Karpas-422 (cell line): Measurements from ENCODE around the gene MAP3K9. TPM values are rescaled to one million over a fixed set of nuclear protein-coding genes. Genes with fewer than 3 reads are reported as not detected.

Experiments used
- DNase-seq: peaks from one replicate; pipeline ENCODE4 v3.0.0-alpha.2; 2015
- H2AFZ ChIP-seq: fragments of 200-600 bp; sonication (generic); 2 replicates; pipeline ENCODE4 v1.6.1; 2014; ENCODE audit warnings: antibody characterized with exemption, low read length, mixed read lengths
- H3K27ac ChIP-seq: fragments of 200-600 bp; sonication (generic); 2 replicates; pipeline ENCODE4 v1.5.1; 2014; ENCODE audit warnings: mild to moderate bottlenecking, low read length, moderate library complexity
- H3K27me3 ChIP-seq: fragments of 200-600 bp; sonication (generic); 2 replicates; pipeline ENCODE4 v1.6.1; 2014; ENCODE audit warnings: low read length, mixed read lengths
- H3K36me3 ChIP-seq: fragments of 200-600 bp; sonication (generic); 2 replicates; pipeline ENCODE4 v1.6.1; 2014; ENCODE audit warnings: low read length, mixed read lengths; ENCODE audit not compliant: insufficient read depth
- H3K4me1 ChIP-seq: fragments of 200-600 bp; sonication (generic); 2 replicates; pipeline ENCODE4 v1.6.1; 2014; ENCODE audit warnings: mild to moderate bottlenecking, low read length, mixed read lengths
- H3K4me2 ChIP-seq: fragments of 200-600 bp; sonication (generic); 2 replicates; pipeline ENCODE4 v1.6.1; 2014; ENCODE audit warnings: low read length, low read depth, mild to moderate bottlenecking; ENCODE audit not compliant: poor library complexity, severe bottlenecking
- H3K4me3 ChIP-seq: fragments of 200-600 bp; sonication (generic); 2 replicates; pipeline ENCODE4 v1.5.1; 2014; ENCODE audit warnings: mild to moderate bottlenecking, antibody characterized with exemption, low read length, mixed read lengths
- H3K79me2 ChIP-seq: fragments of 200-600 bp; sonication (generic); 2 replicates; pipeline ENCODE4 v1.6.1; 2014; ENCODE audit warnings: mild to moderate bottlenecking, low read length, mixed read lengths
- H3K9ac ChIP-seq: fragments of 200-600 bp; sonication (generic); 2 replicates; pipeline ENCODE4 v1.6.0; 2014; ENCODE audit warnings: low read length
- H3K9me2 ChIP-seq: fragments of 200-600 bp; sonication (generic), shearing (Covaris generic); replicated peaks from 2 replicates; pipeline ENCODE4 v1.6.0; 2014; ENCODE audit warnings: mild to moderate bottlenecking, low read length, moderate library complexity; ENCODE audit not compliant: insufficient read depth
- H3K9me3 ChIP-seq: fragments of 300-700, 200-600 bp; sonication (generic); 2 replicates; pipeline ENCODE4 v1.6.1; 2014; ENCODE audit warnings: low read length, mixed read lengths
- H4K20me1 ChIP-seq: fragments of 200-600 bp; sonication (generic); 2 replicates; pipeline ENCODE4 v1.6.1; 2014; ENCODE audit warnings: mild to moderate bottlenecking, antibody characterized with exemption, low read length, low read depth; ENCODE audit not compliant: insufficient read depth
- total RNA-seq: library from RNA; depleted of rRNA; stranded (reverse); fragments of >200 nt; shearing (Covaris generic); gene quantifications from 2 replicates; pipeline ENCODE4 v1.2.3, GENCODE V29; 2014; ENCODE audit warnings: low replicate concordance

MAP3K9 gene
- total RNA-seq, 1 experiment from 2014 or later = 17.1 TPM

GRCh38 chr14:70701610-70702009 is 107.7 kb downstream of the MAP3K9 start:
- Histone ChIP-seq H3K36me3 (no peaks in the 10 kb centered on the region), H3K79me2 (no peaks in the 10 kb centered on the region), H3K9ac (no peak overlapping the region), H2AFZ (no peak overlapping the region), H3K4me1 (no peaks in the 10 kb centered on the region), H3K27me3 (no peaks in the 10 kb centered on the region), H3K4me3 (no peak overlapping the region), H3K9me2 (no peaks in the 10 kb centered on the region), H4K20me1 (no peaks in the 10 kb centered on the region), H3K9me3 (no peaks in the 10 kb centered on the region), H3K4me2 (no peak overlapping the region), H3K27ac (no peak overlapping the region)
- no peak for DNase-seq

DNA sequence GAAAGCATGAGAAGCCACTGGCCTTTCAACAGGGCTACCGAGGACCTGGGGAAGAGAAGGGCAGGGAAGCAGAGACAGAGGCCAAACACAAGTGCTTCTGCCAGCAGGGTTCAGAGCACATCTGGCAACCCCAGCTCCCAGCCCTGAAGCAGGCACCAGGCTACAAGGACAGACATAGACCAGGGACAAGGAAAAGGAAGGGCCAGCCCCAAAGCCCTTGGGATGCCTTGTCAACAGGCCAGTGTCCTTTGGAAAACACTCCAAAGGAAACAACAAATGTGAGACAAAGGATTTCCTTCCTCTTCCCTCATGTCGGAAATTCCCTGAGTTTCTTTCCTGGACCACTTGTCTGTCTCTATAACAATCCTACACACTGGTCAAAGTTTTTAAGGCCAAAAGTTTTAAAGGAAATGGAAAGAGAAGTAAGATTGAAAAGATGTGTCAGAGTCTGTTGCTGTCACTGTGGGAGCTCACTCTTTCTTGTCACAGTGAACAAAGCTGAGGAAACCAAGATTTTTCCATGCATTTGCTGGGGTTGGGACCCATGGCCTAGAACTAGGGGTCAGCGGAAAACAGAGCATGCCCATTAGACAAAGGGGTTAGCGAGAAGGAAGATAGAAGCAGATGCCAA is 108.2 kb downstream of the MAP3K9 start:
- Histone ChIP-seq H3K4me2 (no peak overlapping the region), H3K79me2 (no peaks in the 10 kb centered on the region), H3K4me3 (no peak overlapping the region), H3K9me2 (no peaks in the 10 kb centered on the region), H3K9me3 (no peaks in the 10 kb centered on the region), H3K27ac (no peak overlapping the region), H2AFZ (no peak overlapping the region), H3K4me1 (no peaks in the 10 kb centered on the region), H3K27me3 (no peaks in the 10 kb centered on the region), H4K20me1 (no peaks in the 10 kb centered on the region), H3K9ac (no peak overlapping the region), H3K36me3 (no peaks in the 10 kb centered on the region)
- DNase-seq = no peak

DNA sequence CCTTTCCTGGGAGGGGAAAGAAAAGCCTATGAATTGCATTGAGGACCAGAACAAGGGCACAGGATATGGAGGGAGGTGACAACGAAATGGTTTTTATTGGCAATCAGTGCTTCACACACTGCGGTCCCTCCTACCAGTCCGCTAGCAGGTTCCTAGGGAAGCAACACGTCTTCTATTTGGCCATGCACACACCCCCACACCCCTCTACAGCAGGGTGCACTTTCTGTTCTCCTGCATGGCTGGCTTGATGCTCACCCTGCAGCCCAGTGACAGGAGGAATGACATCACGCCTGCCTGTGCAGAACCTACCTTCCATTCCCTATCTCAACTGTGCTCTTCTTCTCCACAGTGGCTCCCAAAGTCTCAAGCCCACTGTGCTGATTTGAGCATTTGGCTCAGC is 109.7 kb downstream of the MAP3K9 start:
- H3K9ac ChIP-seq = no peak overlapping the region
- no peaks in the 10 kb centered on the region for H3K36me3 ChIP-seq
- no peak overlapping the region for H3K27ac ChIP-seq
- no peaks in the 10 kb centered on the region for H3K9me2 ChIP-seq
- no peak for DNase-seq
- H3K79me2 ChIP-seq = no peaks in the 10 kb centered on the region
- no peak overlapping the region for H3K4me2 ChIP-seq
- no peak overlapping the region for H2AFZ ChIP-seq
- no peaks in the 10 kb centered on the region for H3K27me3 ChIP-seq
- no peak overlapping the region for H3K4me3 ChIP-seq
- no peaks in the 10 kb centered on the region for H4K20me1 ChIP-seq
- no peaks in the 10 kb centered on the region for H3K9me3 ChIP-seq
- no peaks in the 10 kb centered on the region for H3K4me1 ChIP-seq

GRCh38 chr14:70698288-70698687 is 111.0 kb downstream of the MAP3K9 start:
- no peak overlapping the region for H3K4me2 ChIP-seq
- no peak for DNase-seq
- no peak overlapping the region for H3K4me3 ChIP-seq
- no peaks in the 10 kb centered on the region for H4K20me1 ChIP-seq
- no peaks in the 10 kb centered on the region for H3K9me2 ChIP-seq
- no peak overlapping the region for H3K27ac ChIP-seq
- no peaks in the 10 kb centered on the region for H3K4me1 ChIP-seq
- no peaks in the 10 kb centered on the region for H3K27me3 ChIP-seq
- H3K9me3 ChIP-seq = no peaks in the 10 kb centered on the region
- no peaks in the 10 kb centered on the region for H3K36me3 ChIP-seq
- no peaks in the 10 kb centered on the region for H3K79me2 ChIP-seq
- no peak overlapping the region for H3K9ac ChIP-seq
- no peak overlapping the region for H2AFZ ChIP-seq

GRCh38 chr14:70697701-70698100 is 111.6 kb downstream of the MAP3K9 start:
- no peak overlapping the region for H3K4me3 ChIP-seq
- no peaks in the 10 kb centered on the region for H3K4me1 ChIP-seq
- H3K9ac ChIP-seq = no peak overlapping the region
- no peak for DNase-seq
- H4K20me1 ChIP-seq = no peaks in the 10 kb centered on the region
- no peaks in the 10 kb centered on the region for H3K9me3 ChIP-seq
- H3K36me3 ChIP-seq = no peaks in the 10 kb centered on the region
- no peak overlapping the region for H2AFZ ChIP-seq
- no peak overlapping the region for H3K27ac ChIP-seq
- no peaks in the 10 kb centered on the region for H3K27me3 ChIP-seq
- no peaks in the 10 kb centered on the region for H3K79me2 ChIP-seq
- H3K9me2 ChIP-seq = no peaks in the 10 kb centered on the region
- no peak overlapping the region for H3K4me2 ChIP-seq

DNA sequence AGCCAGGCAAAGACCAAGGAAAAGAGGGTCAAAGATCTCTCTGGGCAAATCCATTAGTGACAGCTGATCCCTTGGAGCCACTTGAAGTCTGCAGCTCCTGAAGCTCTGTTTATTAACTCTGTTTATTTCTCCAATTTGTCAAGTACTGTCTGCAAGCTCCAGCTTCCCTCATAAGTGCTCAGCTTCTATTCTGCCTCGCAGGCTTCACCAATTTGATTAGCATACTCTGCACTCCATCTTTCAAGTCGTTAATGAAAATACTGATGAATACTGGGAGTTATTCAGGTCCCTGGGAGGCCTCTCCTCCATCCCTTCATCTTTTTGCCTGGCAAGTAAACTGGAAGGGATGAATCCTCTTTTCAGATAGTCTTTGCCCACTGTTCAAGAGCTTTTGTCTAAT is 113.3 kb downstream of the MAP3K9 start:
- Histone ChIP-seq H3K27me3 (no peaks in the 10 kb centered on the region), H3K9me3 (no peaks in the 10 kb centered on the region), H2AFZ (no peak overlapping the region), H3K27ac (no peak overlapping the region), H4K20me1 (no peaks in the 10 kb centered on the region), H3K9ac (no peak overlapping the region), H3K79me2 (no peaks in the 10 kb centered on the region), H3K36me3 (no peaks in the 10 kb centered on the region), H3K9me2 (no peaks in the 10 kb centered on the region), H3K4me1 (no peaks in the 10 kb centered on the region), H3K4me3 (no peak overlapping the region), H3K4me2 (no peak overlapping the region)
- no peak for DNase-seq

GRCh38 chr14:70692210-70692609 is 117.1 kb downstream of the MAP3K9 start:
- Histone ChIP-seq H3K9me2 (no peaks in the 10 kb centered on the region), H3K4me2 (no peak overlapping the region), H3K9me3 (no peaks in the 10 kb centered on the region), H3K9ac (no peak overlapping the region), H2AFZ (no peak overlapping the region), H3K27me3 (no peaks in the 10 kb centered on the region), H3K4me3 (no peak overlapping the region), H4K20me1 (no peaks in the 10 kb centered on the region), H3K79me2 (no peaks in the 10 kb centered on the region), H3K4me1 (no peaks in the 10 kb centered on the region), H3K27ac (no peak overlapping the region), H3K36me3 (no peaks in the 10 kb centered on the region)
- DNase-seq = no peak

DNA sequence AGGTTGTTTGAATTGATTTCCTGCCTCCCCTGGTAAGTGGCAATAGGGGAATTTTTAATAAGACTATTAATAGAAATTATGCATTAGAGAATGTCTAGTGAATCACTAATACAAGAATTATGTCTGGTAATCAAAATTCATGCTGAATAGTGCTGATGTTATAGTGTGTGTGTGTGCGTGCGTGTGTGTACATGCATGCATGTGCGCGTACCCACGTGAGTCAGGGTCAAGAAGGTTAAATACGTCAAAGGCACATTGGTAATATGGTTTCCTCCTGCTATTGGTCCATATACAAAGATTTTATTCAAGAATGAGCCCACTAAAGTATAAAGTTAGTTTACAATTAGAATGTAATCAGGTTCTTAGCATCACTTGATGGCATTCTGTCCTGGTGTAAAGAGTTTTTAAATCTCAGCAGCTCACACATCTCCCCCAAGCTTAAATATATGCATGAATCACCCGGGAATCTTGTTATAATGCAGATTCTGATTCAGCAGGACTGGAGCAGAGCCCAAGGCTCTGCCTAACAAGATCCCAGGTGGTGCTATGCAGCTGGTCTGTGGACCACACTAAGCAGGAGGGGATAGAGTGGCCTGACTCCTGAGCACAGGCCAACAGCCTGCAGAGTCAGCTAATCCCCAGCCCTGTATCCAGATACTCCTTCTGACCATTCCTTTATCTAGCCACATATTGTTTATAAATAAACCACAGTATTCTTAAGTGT is 123.7 kb downstream of the MAP3K9 start:
- Histone ChIP-seq H3K9me2 (no peaks in the 10 kb centered on the region), H3K4me2 (no peak overlapping the region), H3K27me3 (no peaks in the 10 kb centered on the region), H3K36me3 (no peaks in the 10 kb centered on the region), H3K9me3 (no peaks in the 10 kb centered on the region), H3K79me2 (no peaks in the 10 kb centered on the region), H3K4me3 (no peak overlapping the region), H4K20me1 (no peaks in the 10 kb centered on the region), H3K9ac (no peak overlapping the region), H3K4me1 (no peaks in the 10 kb centered on the region), H3K27ac (no peak overlapping the region), H2AFZ (no peak overlapping the region)
- no peak for DNase-seq
